H1 (cell line): ENCODE data around the gene TMEM108. TPM values are rescaled to one million over a fixed set of nuclear protein-coding genes. Genes with fewer than 3 reads are reported as not detected.

ENCODE experiments used
- CTCF ChIA-PET: fragments of 300-600 bp; sonication (Branson Sonifier 250); formaldehyde crosslinking; loops from one replicate; lab custom pipeline; 2021; ENCODE audit not compliant: partially characterized antibody; lab: Charles Lee
- POLR2A ChIA-PET: fragments of 300-600 bp; sonication (Branson Sonifier 250); formaldehyde crosslinking; loops from one replicate; lab custom pipeline; 2021; ENCODE audit warnings: inconsistent platforms; ENCODE audit not compliant: partially characterized antibody; lab: Charles Lee
- DNase-seq, 2 experiments: peaks; one replicate each; pipeline versions ENCODE4 v3.0.0 to v3.0.0-alpha.2; 2010 to 2022; ENCODE audit warnings: low spot score in 2 of 2, low read depth in 1 of 2, mixed read lengths in 1 of 2
- FAIRE-seq: peaks from 2 replicates; lab custom pipeline; 2011; peaks lifted over from hg19 to GRCh38; lab: Jason Lieb, UNC
- H2AFZ ChIP-seq: 2 replicates; pipeline ENCODE4 v1.8.1; 2012; ENCODE audit warnings: low read length, inconsistent platforms
- H2AK5ac ChIP-seq: 2 replicates; pipeline ENCODE4 v1.6.1; 2013; ENCODE audit warnings: low read depth, low read length
- H2BK120ac ChIP-seq: replicated peaks from 2 replicates; pipeline ENCODE3; 2013; ENCODE audit warnings: low read depth, low read length, inconsistent platforms
- H2BK12ac ChIP-seq: 2 replicates; pipeline ENCODE4 v1.6.1; 2013; ENCODE audit warnings: low read depth, low read length
- H2BK15ac ChIP-seq: 2 replicates; pipeline ENCODE4 v1.6.1; 2013; ENCODE audit warnings: low read length
- H2BK20ac ChIP-seq: 2 replicates; pipeline ENCODE4 v1.6.1; 2013; ENCODE audit warnings: low read length
- H2BK5ac ChIP-seq: 2 replicates; pipeline ENCODE4 v1.6.1; 2013; ENCODE audit warnings: low read depth, low read length
- H3K14ac ChIP-seq: 2 replicates; pipeline ENCODE4 v1.6.1; 2013; ENCODE audit warnings: inconsistent platforms; ENCODE audit not compliant: insufficient read length
- H3K18ac ChIP-seq: 2 replicates; pipeline ENCODE4 v1.6.1; 2013; ENCODE audit warnings: low read length; ENCODE audit errors: extremely low read depth
- H3K23ac ChIP-seq: 2 replicates; pipeline ENCODE4 v1.6.1; 2013; ENCODE audit warnings: inconsistent platforms; ENCODE audit not compliant: insufficient read length
- H3K23me2 ChIP-seq: 2 replicates; pipeline ENCODE4 v1.6.1; 2013; ENCODE audit warnings: low read depth, low read length
- H3K27ac ChIP-seq: 2 replicates; pipeline ENCODE4 v1.6.1; 2011; ENCODE audit warnings: low read depth, low read length, inconsistent platforms
- H3K27me3 ChIP-seq, 4 experiments: replicated peaks in 1 of 4; 1 replicate in 1 of 4; 2 replicates in 3 of 4; pipeline versions ENCODE4 v1.6.1 to v1.8.1; 2011 to 2013; ENCODE audit warnings: low read length in 3 of 4, mild to moderate bottlenecking in 3 of 4, inconsistent platforms in 2 of 4, mixed read lengths in 2 of 4, moderate library complexity in 1 of 4; ENCODE audit not compliant: control insufficient read depth in 3 of 4, insufficient read depth in 3 of 4; ENCODE audit errors: extremely low read depth in 1 of 4
- H3K36me3 ChIP-seq, 4 experiments: 2 replicates each; pipeline versions ENCODE4 v1.6.1 to v1.8.1; 2011 to 2013; ENCODE audit warnings: mild to moderate bottlenecking in 4 of 4, low read length in 3 of 4, moderate library complexity in 2 of 4, control low read depth in 1 of 4, inconsistent platforms in 1 of 4; ENCODE audit not compliant: insufficient read depth in 4 of 4, control insufficient read depth in 2 of 4
- H3K4ac ChIP-seq: replicated peaks from 2 replicates; pipeline ENCODE3; 2013; ENCODE audit warnings: low read length, low read depth, mixed read lengths, inconsistent platforms; ENCODE audit not compliant: insufficient read length
- H3K4me1 ChIP-seq, 4 experiments: replicated peaks in 1 of 4; 1 replicate in 1 of 4; 2 replicates in 3 of 4; pipeline versions ENCODE4 v1.6.1 to v1.8.1; 2011 to 2013; ENCODE audit warnings: low read length in 3 of 4, inconsistent platforms in 2 of 4, mixed read lengths in 1 of 4; ENCODE audit not compliant: insufficient read depth in 4 of 4, control insufficient read depth in 3 of 4
- H3K4me2 ChIP-seq, 2 experiments: 2 replicates each; pipeline versions ENCODE4 v1.6.1 to v1.8.1; 2011 to 2013; ENCODE audit warnings: low read depth in 2 of 2, low read length in 2 of 2, control low read depth in 1 of 2, inconsistent platforms in 1 of 2, mild to moderate bottlenecking in 1 of 2; ENCODE audit not compliant: insufficient read depth in 1 of 2
- H3K4me3 ChIP-seq, 4 experiments: fragments of 200-600, 300-600 bp in 1 of 4; sonication (generic), shearing (Covaris generic), sonication (Bioruptor Twin) in 1 of 4; 2 replicates each; pipeline versions ENCODE4 v1.5.1 to v1.8.1; 2011 to 2016; ENCODE audit warnings: low read length in 4 of 4, low read depth in 3 of 4, control low read depth in 2 of 4, inconsistent platforms in 2 of 4, mild to moderate bottlenecking in 2 of 4, mixed read lengths in 1 of 4, moderate library complexity in 1 of 4; ENCODE audit not compliant: insufficient read depth in 2 of 4; ENCODE audit errors: extremely low read depth in 1 of 4
- H3K56ac ChIP-seq: replicated peaks from 2 replicates; pipeline ENCODE3; 2013; ENCODE audit warnings: low read depth, mild to moderate bottlenecking, mixed read lengths, low read length, inconsistent platforms; ENCODE audit not compliant: insufficient read length
- H3K79me1 ChIP-seq: 2 replicates; pipeline ENCODE4 v1.6.1; 2013; ENCODE audit warnings: low read depth, low read length, control low read depth
- H3K79me2 ChIP-seq, 2 experiments: 2 replicates each; pipeline versions ENCODE4 v1.6.1 to v1.8.1; 2012 to 2013; ENCODE audit warnings: low read length in 2 of 2, mild to moderate bottlenecking in 2 of 2, inconsistent platforms in 1 of 2; ENCODE audit not compliant: insufficient read depth in 2 of 2, control insufficient read depth in 1 of 2
- H3K9ac ChIP-seq, 4 experiments: replicated peaks in 1 of 4; 1 replicate in 1 of 4; 2 replicates in 3 of 4; pipeline versions ENCODE4 v1.6.1 to v1.8.1; 2011 to 2013; ENCODE audit warnings: low read depth in 3 of 4, low read length in 3 of 4, control low read depth in 2 of 4, mild to moderate bottlenecking in 2 of 4, moderate library complexity in 2 of 4, inconsistent platforms in 1 of 4; ENCODE audit errors: extremely low read depth in 1 of 4
- H3K9me3 ChIP-seq, 2 experiments: 2 replicates each; pipeline versions ENCODE4 v1.6.1 to v1.8.1; 2012 to 2013; ENCODE audit warnings: mild to moderate bottlenecking in 2 of 2, moderate library complexity in 2 of 2, control low read depth in 1 of 2, inconsistent platforms in 1 of 2, low read depth in 1 of 2, low read length in 1 of 2, mixed read lengths in 1 of 2; ENCODE audit not compliant: insufficient read depth in 2 of 2
- H4K20me1 ChIP-seq, 2 experiments: replicated peaks in 1 of 2; 2 replicates each; pipeline versions ENCODE3 to v1.8.1; 2011 to 2013; ENCODE audit warnings: inconsistent platforms in 2 of 2, low read length in 2 of 2, mild to moderate bottlenecking in 1 of 2; ENCODE audit not compliant: insufficient read depth in 2 of 2, control insufficient read depth in 1 of 2
- H4K5ac ChIP-seq: 2 replicates; pipeline ENCODE4 v1.6.1; 2013; ENCODE audit warnings: low read length, low read depth, mixed read lengths, inconsistent platforms; ENCODE audit not compliant: insufficient read length
- H4K8ac ChIP-seq: 2 replicates; pipeline ENCODE4 v1.8.0; 2013; ENCODE audit warnings: mild to moderate bottlenecking, moderate library complexity, low read length, inconsistent platforms; ENCODE audit not compliant: insufficient read depth; ENCODE audit errors: extremely low read depth
- H4K91ac ChIP-seq: replicated peaks from 2 replicates; pipeline ENCODE3; 2013; ENCODE audit warnings: low read length, mixed read lengths, inconsistent platforms; ENCODE audit not compliant: insufficient read length
- BCL11A ChIP-seq, 2 experiments: IDR thresholded peaks; one replicate each; pipeline ENCODE4 v1.6.1; 2011; ENCODE audit warnings: low read depth in 2 of 2, low read length in 2 of 2, mild to moderate bottlenecking in 2 of 2
- CBX8 ChIP-seq: fragments of 300-800, 300-1000 bp; sonication (generic); IDR thresholded peaks from 2 replicates; pipeline ENCODE4 v1.7.1; 2016; ENCODE audit warnings: low read depth, low read length, borderline replicate concordance
- CEBPB ChIP-seq: IDR thresholded peaks from 2 replicates; pipeline ENCODE4 v1.6.1; 2012; ENCODE audit warnings: low read depth, low read length
- CHD1 ChIP-seq: IDR thresholded peaks from 2 replicates; pipeline ENCODE4 v1.6.1; 2012; ENCODE audit warnings: low read depth, low read length, improper control_type of control experiment
- CTBP2 ChIP-seq: IDR thresholded peaks from 2 replicates; pipeline ENCODE4 v1.7.0; 2011; ENCODE audit warnings: borderline replicate concordance, mild to moderate bottlenecking, moderate library complexity, mixed read lengths, low read length; ENCODE audit not compliant: insufficient read depth, insufficient read length
- EZH2 ChIP-seq: fragments of 200-600 bp; sonication (generic); IDR thresholded peaks from 2 replicates; pipeline ENCODE4 v1.7.1; 2012; ENCODE audit warnings: low read depth, mild to moderate bottlenecking, moderate library complexity, low read length, inconsistent platforms; ENCODE audit not compliant: severe bottlenecking
- FOSL1 ChIP-seq: IDR thresholded peaks from 2 replicates; pipeline ENCODE4 v1.6.1; 2011; ENCODE audit warnings: mild to moderate bottlenecking, low read depth, low read length, moderate library complexity; ENCODE audit not compliant: insufficient read depth
- GTF2F1 ChIP-seq: IDR thresholded peaks from 2 replicates; pipeline ENCODE4 v1.6.1; 2012; ENCODE audit warnings: low read depth, low read length, improper control_type of control experiment, borderline replicate concordance
- KDM1A ChIP-seq: fragments of 200-600, 300-600 bp; sonication (generic); IDR thresholded peaks from 2 replicates; pipeline ENCODE4 v1.7.1; 2016; ENCODE audit warnings: mild to moderate bottlenecking, low read length, borderline replicate concordance
- NANOG ChIP-seq: IDR thresholded peaks from 2 replicates; pipeline ENCODE4 v1.6.1; 2011; ENCODE audit warnings: low read length, low read depth, mild to moderate bottlenecking, inconsistent platforms; ENCODE audit not compliant: insufficient read depth, poor library complexity, severe bottlenecking
- POLR2AphosphoS5 ChIP-seq: IDR thresholded peaks from 2 replicates; pipeline ENCODE4 v1.6.1; 2011; ENCODE audit warnings: low read depth, low read length
- SP4 ChIP-seq: IDR thresholded peaks from 2 replicates; pipeline ENCODE4 v1.6.1; 2012; ENCODE audit warnings: low read length, inconsistent platforms
- TAF7 ChIP-seq: optimal IDR thresholded peaks from 2 replicates; pipeline ENCODE3; 2011; ENCODE audit warnings: low read depth, mild to moderate bottlenecking, inconsistent platforms, low read length, moderate library complexity, borderline replicate concordance
- TBP ChIP-seq: IDR thresholded peaks from 2 replicates; pipeline ENCODE4 v1.6.1; 2011; ENCODE audit warnings: low read depth, low read length, improper control_type of control experiment
- polyA plus RNA-seq, 7 experiments: library from polyadenylated mRNA; depleted of rRNA in 3 of 7; stranded (reverse) in 5 of 7; unstranded in 2 of 7; fragments of >200 nt in 5 of 7; fragments of 200-250 nt in 2 of 7; gene quantifications; 1 replicate in 5 of 7; 2 replicates in 1 of 7; 4 replicates in 1 of 7; pipeline versions ENCODE4 v1.2.1 to v1.2.3, GENCODE V29; 2011 to 2013; ENCODE audit warnings: missing spikeins in 2 of 7, mixed read lengths in 2 of 7
- total RNA-seq: library from RNA; stranded (reverse); fragmentation: NEBNext Ultra II Directional; extraction: Animal tissue kit (Norgen Biotek cat#: 25700); gene quantifications from 2 replicates; pipeline ENCODE4 v1.2.1, GENCODE V29; 2021

Gene TMEM108
- total and polyA plus RNA-seq, 2 of the 8 experiments (the other 6 are each of a cell fraction or from before 2014, with no cell fraction given): 14.3 to 16.2 TPM

GRCh38 chr3:133103706-133104105, 65.5 kb downstream of the TMEM108 start:
- H4K5ac ChIP-seq: no peak overlapping the region
- no peak overlapping the region for H3K27ac ChIP-seq
- no peak for FAIRE-seq
- no peak overlapping the region for H2BK15ac ChIP-seq
- H3K36me3 ChIP-seq: no peaks in the 10 kb centered on the region
- H2BK20ac ChIP-seq: no peak overlapping the region
- no peak overlapping the region for H3K18ac ChIP-seq
- no peak for DNase-seq
- CTCF ChIA-PET: no interaction called here
- no peak overlapping the region for H4K8ac ChIP-seq
- H3K4ac ChIP-seq: no peak overlapping the region
- no peak overlapping the region for H3K23ac ChIP-seq
- no peaks in the 10 kb centered on the region for H3K79me1 ChIP-seq
- H2AK5ac ChIP-seq: no peak overlapping the region
- H2BK120ac ChIP-seq: no peak overlapping the region
- H3K23me2 ChIP-seq: no peaks in the 10 kb centered on the region; the same call in 1 of the 2 replicates
- H2BK12ac ChIP-seq: no peak overlapping the region
- no peak overlapping the region for H3K14ac ChIP-seq
- no peaks in the 10 kb centered on the region for H4K20me1 ChIP-seq
- H3K9ac ChIP-seq: no peak overlapping the region
- H3K9me3 ChIP-seq: peaks cover 0 to 3% of the 10 kb centered on the region in 2 experiments; a peak in 1 of 4 replicates
- no peaks in the 10 kb centered on the region for H3K27me3 ChIP-seq
- POLR2A ChIA-PET: no interaction called here
- H4K91ac ChIP-seq: no peak overlapping the region
- H2BK5ac ChIP-seq: no peak overlapping the region
- no peaks in the 10 kb centered on the region for H3K79me2 ChIP-seq
- no peak overlapping the region for H3K56ac ChIP-seq
- H3K4me3 ChIP-seq: no peak overlapping the region
- no peak overlapping the region for H2AFZ ChIP-seq
- no peak overlapping the region for H3K4me2 ChIP-seq
- H3K4me1 ChIP-seq: no peaks in the 10 kb centered on the region
- TF ChIP-seq CEBPB: no peak
- TF ChIP-seq TBP: no peak
- no peak for TF ChIP-seq SP4
- TF ChIP-seq GTF2F1: no peak
- no peak for TF ChIP-seq EZH2
- TF ChIP-seq KDM1A: no peak
- no peak for TF ChIP-seq BCL11A (IDR thresholded peaks at IDR 0.05; ENCODE audit: low read depth in 2 of 2, low read length in 2 of 2)
- TF ChIP-seq CHD1: no peak
- no peak for TF ChIP-seq POLR2AphosphoS5
- no peak for TF ChIP-seq CBX8
- TF ChIP-seq FOSL1: no peak
- no peak for TF ChIP-seq TAF7
- TF ChIP-seq CTBP2: no peak
- no peak for TF ChIP-seq NANOG
